T1000 (cell line): ENCODE data around the gene OR2W3.

Source experiments
- DNase-seq: peaks from one replicate; lab custom pipeline; 2025; ENCODE audit warnings: mixed read lengths; lab: John Stamatoyannopoulos, UW

OR2W3 gene

GRCh38 chr1:247895163-247895637 is at the start of gene OR2W3:
Gene OR2W3 (plus strand): TSS chr1:247895587. CDS start chr1:247895587, 0 bp downstream.
- DNase-seq, result no peak

GRCh38 chr1:247845693-247846017 is 49.7 kb upstream of the OR2W3 start:
- DNase-seq, result no peak

GRCh38 chr1:247848346-247848745 is 47.0 kb upstream of the OR2W3 start:
- no peak for DNase-seq

- no peak for DNase-seq
Measured at GRCh38 chr1:247849616-247850015, 45.8 kb upstream of the OR2W3 start.

- no peak for DNase-seq
Measured at GRCh38 chr1:247854899-247855545, 40.4 kb upstream of the OR2W3 start.

- no peak for DNase-seq
Measured at GRCh38 chr1:247855911-247856310, 39.5 kb upstream of the OR2W3 start.

GRCh38 chr1:247857069-247857984 is 38.1 kb upstream of the OR2W3 start, which contains the start of gene TRIM58:
Gene TRIM58 (plus strand): TSS chr1:247857187. CDS start chr1:247857247, 60 bp downstream.
- DNase-seq, result peak; percentile 53

GRCh38 chr1:247857985-247858619 is 37.3 kb upstream of the OR2W3 start:
- DNase-seq, result no peak

GRCh38 chr1:247862756-247863155 is 32.6 kb upstream of the OR2W3 start:
- DNase-seq, result no peak

- DNase-seq, result no peak
Measured at GRCh38 chr1:247864644-247865043, 30.7 kb upstream of the OR2W3 start.

GRCh38 chr1:247865416-247865815 is 30.0 kb upstream of the OR2W3 start:
- DNase-seq, result no peak

- DNase-seq, result no peak
Measured at GRCh38 chr1:247883346-247883745, 12.0 kb upstream of the OR2W3 start.

GRCh38 chr1:247884797-247885413 is 10.5 kb upstream of the OR2W3 start:
- DNase-seq, result no peak

- no peak for DNase-seq
Measured at GRCh38 chr1:247895976-247896375, 589 bp downstream of the OR2W3 start.

- no peak for DNase-seq
Measured at GRCh38 chr1:247904122-247904521, 8.7 kb downstream of the OR2W3 start.

GRCh38 chr1:247905181-247905580 is 9.8 kb downstream of the OR2W3 start:
- DNase-seq, result no peak

GRCh38 chr1:247905910-247906503 is 10.6 kb downstream of the OR2W3 start:
- peak; percentile 14 for DNase-seq

GRCh38 chr1:247906504-247907047 is 11.2 kb downstream of the OR2W3 start:
- DNase-seq, result peak; percentile 20

GRCh38 chr1:247908766-247909165 is 13.4 kb downstream of the OR2W3 start:
- DNase-seq, result no peak

GRCh38 chr1:247913786-247914185 is 18.4 kb downstream of the OR2W3 start:
- no peak for DNase-seq

GRCh38 chr1:247914941-247915662 is 19.7 kb downstream of the OR2W3 start:
- DNase-seq, result no peak
